H1 (cell line): ENCODE measurements around the gene LINC01488. TPM values are rescaled to one million over a fixed set of nuclear protein-coding genes. Genes with fewer than 3 reads are reported as not detected.

ENCODE experiments used
- CTCF ChIA-PET: fragments of 300-600 bp; sonication (Branson Sonifier 250); formaldehyde crosslinking; loops from one replicate; lab custom pipeline; 2021; ENCODE audit not compliant: partially characterized antibody; lab: Charles Lee
- POLR2A ChIA-PET: fragments of 300-600 bp; sonication (Branson Sonifier 250); formaldehyde crosslinking; loops from one replicate; lab custom pipeline; 2021; ENCODE audit warnings: inconsistent platforms; ENCODE audit not compliant: partially characterized antibody; lab: Charles Lee
- DNase-seq, 2 experiments: peaks; one replicate each; pipeline versions ENCODE4 v3.0.0 to v3.0.0-alpha.2; 2010 to 2022; ENCODE audit warnings: low spot score in 2 of 2, low read depth in 1 of 2, mixed read lengths in 1 of 2
- FAIRE-seq: peaks from 2 replicates; lab custom pipeline; 2011; peaks lifted over from hg19 to GRCh38; lab: Jason Lieb, UNC
- H2AFZ ChIP-seq: 2 replicates; pipeline ENCODE4 v1.8.1; 2012; ENCODE audit warnings: low read length, inconsistent platforms
- H2AK5ac ChIP-seq: 2 replicates; pipeline ENCODE4 v1.6.1; 2013; ENCODE audit warnings: low read depth, low read length
- H2BK120ac ChIP-seq: replicated peaks from 2 replicates; pipeline ENCODE3; 2013; ENCODE audit warnings: low read depth, low read length, inconsistent platforms
- H2BK12ac ChIP-seq: 2 replicates; pipeline ENCODE4 v1.6.1; 2013; ENCODE audit warnings: low read depth, low read length
- H2BK15ac ChIP-seq: 2 replicates; pipeline ENCODE4 v1.6.1; 2013; ENCODE audit warnings: low read length
- H2BK20ac ChIP-seq: 2 replicates; pipeline ENCODE4 v1.6.1; 2013; ENCODE audit warnings: low read length
- H2BK5ac ChIP-seq: 2 replicates; pipeline ENCODE4 v1.6.1; 2013; ENCODE audit warnings: low read depth, low read length
- H3K14ac ChIP-seq: 2 replicates; pipeline ENCODE4 v1.6.1; 2013; ENCODE audit warnings: inconsistent platforms; ENCODE audit not compliant: insufficient read length
- H3K18ac ChIP-seq: 2 replicates; pipeline ENCODE4 v1.6.1; 2013; ENCODE audit warnings: low read length; ENCODE audit errors: extremely low read depth
- H3K23ac ChIP-seq: 2 replicates; pipeline ENCODE4 v1.6.1; 2013; ENCODE audit warnings: inconsistent platforms; ENCODE audit not compliant: insufficient read length
- H3K23me2 ChIP-seq: 2 replicates; pipeline ENCODE4 v1.6.1; 2013; ENCODE audit warnings: low read depth, low read length
- H3K27ac ChIP-seq: 2 replicates; pipeline ENCODE4 v1.6.1; 2011; ENCODE audit warnings: low read depth, low read length, inconsistent platforms
- H3K27me3 ChIP-seq, 4 experiments: replicated peaks in 1 of 4; 1 replicate in 1 of 4; 2 replicates in 3 of 4; pipeline versions ENCODE4 v1.6.1 to v1.8.1; 2011 to 2013; ENCODE audit warnings: low read length in 3 of 4, mild to moderate bottlenecking in 3 of 4, inconsistent platforms in 2 of 4, mixed read lengths in 2 of 4, moderate library complexity in 1 of 4; ENCODE audit not compliant: control insufficient read depth in 3 of 4, insufficient read depth in 3 of 4; ENCODE audit errors: extremely low read depth in 1 of 4
- H3K36me3 ChIP-seq, 4 experiments: 2 replicates each; pipeline versions ENCODE4 v1.6.1 to v1.8.1; 2011 to 2013; ENCODE audit warnings: mild to moderate bottlenecking in 4 of 4, low read length in 3 of 4, moderate library complexity in 2 of 4, control low read depth in 1 of 4, inconsistent platforms in 1 of 4; ENCODE audit not compliant: insufficient read depth in 4 of 4, control insufficient read depth in 2 of 4
- H3K4ac ChIP-seq: replicated peaks from 2 replicates; pipeline ENCODE3; 2013; ENCODE audit warnings: low read length, low read depth, mixed read lengths, inconsistent platforms; ENCODE audit not compliant: insufficient read length
- H3K4me1 ChIP-seq, 4 experiments: replicated peaks in 1 of 4; 1 replicate in 1 of 4; 2 replicates in 3 of 4; pipeline versions ENCODE4 v1.6.1 to v1.8.1; 2011 to 2013; ENCODE audit warnings: low read length in 3 of 4, inconsistent platforms in 2 of 4, mixed read lengths in 1 of 4; ENCODE audit not compliant: insufficient read depth in 4 of 4, control insufficient read depth in 3 of 4
- H3K4me2 ChIP-seq, 2 experiments: 2 replicates each; pipeline versions ENCODE4 v1.6.1 to v1.8.1; 2011 to 2013; ENCODE audit warnings: low read depth in 2 of 2, low read length in 2 of 2, control low read depth in 1 of 2, inconsistent platforms in 1 of 2, mild to moderate bottlenecking in 1 of 2; ENCODE audit not compliant: insufficient read depth in 1 of 2
- H3K4me3 ChIP-seq, 4 experiments: fragments of 200-600, 300-600 bp in 1 of 4; sonication (generic), shearing (Covaris generic), sonication (Bioruptor Twin) in 1 of 4; 2 replicates each; pipeline versions ENCODE4 v1.5.1 to v1.8.1; 2011 to 2016; ENCODE audit warnings: low read length in 4 of 4, low read depth in 3 of 4, control low read depth in 2 of 4, inconsistent platforms in 2 of 4, mild to moderate bottlenecking in 2 of 4, mixed read lengths in 1 of 4, moderate library complexity in 1 of 4; ENCODE audit not compliant: insufficient read depth in 2 of 4; ENCODE audit errors: extremely low read depth in 1 of 4
- H3K56ac ChIP-seq: replicated peaks from 2 replicates; pipeline ENCODE3; 2013; ENCODE audit warnings: low read depth, mild to moderate bottlenecking, mixed read lengths, low read length, inconsistent platforms; ENCODE audit not compliant: insufficient read length
- H3K79me1 ChIP-seq: 2 replicates; pipeline ENCODE4 v1.6.1; 2013; ENCODE audit warnings: low read depth, low read length, control low read depth
- H3K79me2 ChIP-seq, 2 experiments: 2 replicates each; pipeline versions ENCODE4 v1.6.1 to v1.8.1; 2012 to 2013; ENCODE audit warnings: low read length in 2 of 2, mild to moderate bottlenecking in 2 of 2, inconsistent platforms in 1 of 2; ENCODE audit not compliant: insufficient read depth in 2 of 2, control insufficient read depth in 1 of 2
- H3K9ac ChIP-seq, 4 experiments: replicated peaks in 1 of 4; 1 replicate in 1 of 4; 2 replicates in 3 of 4; pipeline versions ENCODE4 v1.6.1 to v1.8.1; 2011 to 2013; ENCODE audit warnings: low read depth in 3 of 4, low read length in 3 of 4, control low read depth in 2 of 4, mild to moderate bottlenecking in 2 of 4, moderate library complexity in 2 of 4, inconsistent platforms in 1 of 4; ENCODE audit errors: extremely low read depth in 1 of 4
- H3K9me3 ChIP-seq, 2 experiments: 2 replicates each; pipeline versions ENCODE4 v1.6.1 to v1.8.1; 2012 to 2013; ENCODE audit warnings: mild to moderate bottlenecking in 2 of 2, moderate library complexity in 2 of 2, control low read depth in 1 of 2, inconsistent platforms in 1 of 2, low read depth in 1 of 2, low read length in 1 of 2, mixed read lengths in 1 of 2; ENCODE audit not compliant: insufficient read depth in 2 of 2
- H4K20me1 ChIP-seq, 2 experiments: replicated peaks in 1 of 2; 2 replicates each; pipeline versions ENCODE3 to v1.8.1; 2011 to 2013; ENCODE audit warnings: inconsistent platforms in 2 of 2, low read length in 2 of 2, mild to moderate bottlenecking in 1 of 2; ENCODE audit not compliant: insufficient read depth in 2 of 2, control insufficient read depth in 1 of 2
- H4K5ac ChIP-seq: 2 replicates; pipeline ENCODE4 v1.6.1; 2013; ENCODE audit warnings: low read length, low read depth, mixed read lengths, inconsistent platforms; ENCODE audit not compliant: insufficient read length
- H4K8ac ChIP-seq: 2 replicates; pipeline ENCODE4 v1.8.0; 2013; ENCODE audit warnings: mild to moderate bottlenecking, moderate library complexity, low read length, inconsistent platforms; ENCODE audit not compliant: insufficient read depth; ENCODE audit errors: extremely low read depth
- H4K91ac ChIP-seq: replicated peaks from 2 replicates; pipeline ENCODE3; 2013; ENCODE audit warnings: low read length, mixed read lengths, inconsistent platforms; ENCODE audit not compliant: insufficient read length
- CTBP2 ChIP-seq: IDR thresholded peaks from 2 replicates; pipeline ENCODE4 v1.7.0; 2011; ENCODE audit warnings: borderline replicate concordance, mild to moderate bottlenecking, moderate library complexity, mixed read lengths, low read length; ENCODE audit not compliant: insufficient read depth, insufficient read length
- GABPA ChIP-seq: IDR thresholded peaks from 2 replicates; pipeline ENCODE4 v1.6.1; 2011; ENCODE audit warnings: mild to moderate bottlenecking, low read length, moderate library complexity, borderline replicate concordance; ENCODE audit not compliant: insufficient read depth
- HDAC2 ChIP-seq, 2 experiments: fragments of 300-600 bp in 1 of 2; sonication (generic) in 1 of 2; IDR thresholded peaks; 2 replicates each; pipeline ENCODE4 v1.6.1; 2011 to 2012; ENCODE audit warnings: low read depth in 2 of 2, low read length in 2 of 2, mild to moderate bottlenecking in 2 of 2, moderate library complexity in 2 of 2, borderline replicate concordance in 1 of 2, inconsistent platforms in 1 of 2
- KDM5A ChIP-seq: fragments of 200-600 bp; IDR thresholded peaks from 2 replicates; pipeline ENCODE4 v1.7.1; 2012; ENCODE audit warnings: mild to moderate bottlenecking, low read length, inconsistent platforms, mixed read lengths
- NANOG ChIP-seq: IDR thresholded peaks from 2 replicates; pipeline ENCODE4 v1.6.1; 2011; ENCODE audit warnings: low read length, low read depth, mild to moderate bottlenecking, inconsistent platforms; ENCODE audit not compliant: insufficient read depth, poor library complexity, severe bottlenecking
- POLR2A ChIP-seq, 2 experiments: IDR thresholded peaks; 1 replicate in 1 of 2; 2 replicates in 1 of 2; pipeline ENCODE4 v1.6.1; 2011; ENCODE audit warnings: low read depth in 2 of 2, low read length in 2 of 2, mild to moderate bottlenecking in 2 of 2; ENCODE audit errors: control extremely low read depth in 1 of 2
- RXRA ChIP-seq: IDR thresholded peaks from 2 replicates; pipeline ENCODE4 v1.6.1; 2011; ENCODE audit warnings: low read depth, mild to moderate bottlenecking, low read length, moderate library complexity; ENCODE audit not compliant: insufficient read depth
- SP4 ChIP-seq: IDR thresholded peaks from 2 replicates; pipeline ENCODE4 v1.6.1; 2012; ENCODE audit warnings: low read length, inconsistent platforms
- TAF7 ChIP-seq: optimal IDR thresholded peaks from 2 replicates; pipeline ENCODE3; 2011; ENCODE audit warnings: low read depth, mild to moderate bottlenecking, inconsistent platforms, low read length, moderate library complexity, borderline replicate concordance
- YY1 ChIP-seq: IDR thresholded peaks from 2 replicates; pipeline ENCODE4 v1.6.1; 2011; ENCODE audit warnings: low read depth, mild to moderate bottlenecking, low read length
- WGBS, 2 experiments: shearing (Covaris generic) in 1 of 2; methylation state at CpG; one replicate each; pipeline versions ENCODE4 v1.1.6 to v1.1.7; 2013 to 2015; ENCODE audit warnings: low lambda C conversion rate in 2 of 2, mixed read lengths in 2 of 2, inconsistent platforms in 1 of 2, low coverage in 1 of 2, missing lambda C conversion rate in 1 of 2; ENCODE audit not compliant: insufficient replicate concordance in 2 of 2, insufficient coverage in 1 of 2, insufficient read length in 1 of 2; ENCODE audit errors: extremely low coverage in 1 of 2, missing lambda C conversion rate in 1 of 2; 5-methylcytosine and 5-hydroxymethylcytosine counted together
- polyA plus RNA-seq, 7 experiments: library from polyadenylated mRNA; depleted of rRNA in 3 of 7; stranded (reverse) in 5 of 7; unstranded in 2 of 7; fragments of >200 nt in 5 of 7; fragments of 200-250 nt in 2 of 7; gene quantifications; 1 replicate in 5 of 7; 2 replicates in 1 of 7; 4 replicates in 1 of 7; pipeline versions ENCODE4 v1.2.1 to v1.2.3, GENCODE V29; 2011 to 2013; ENCODE audit warnings: missing spikeins in 2 of 7, mixed read lengths in 2 of 7
- total RNA-seq: library from RNA; stranded (reverse); fragmentation: NEBNext Ultra II Directional; extraction: Animal tissue kit (Norgen Biotek cat#: 25700); gene quantifications from 2 replicates; pipeline ENCODE4 v1.2.1, GENCODE V29; 2021

Gene LINC01488
- total and polyA plus RNA-seq, 2 of the 8 experiments (the other 6 are each of a cell fraction or from before 2014, with no cell fraction given) = not detected

- peak overlapping the region; percentile 4 for H3K4ac ChIP-seq
- peak overlapping the region in 1 of 4 experiments; percentile 38; a peak in 1 of 8 replicates for H3K4me3 ChIP-seq
- no peaks in the 10 kb centered on the region for H3K36me3 ChIP-seq
- peak overlapping the region; percentile 66 for H4K8ac ChIP-seq
- peaks cover 13 to 37% (median 33%) of the 10 kb centered on the region in 4 experiments for H3K4me1 ChIP-seq
- peak overlapping the region; percentile 71 for H3K56ac ChIP-seq
- no peaks in the 10 kb centered on the region for H4K20me1 ChIP-seq
- FAIRE-seq (no peak), DNase-seq (peak; percentile 70 to 91)
- H2BK120ac ChIP-seq = peak overlapping the region; percentile 17
- H2BK15ac ChIP-seq = peak overlapping the region; percentile 40; the same call in 1 of the 2 replicates
- CTCF ChIA-PET = interaction anchor here (0.6 to 4.3 kb wide), 19 partner anchors 8 to 342 kb away, joined by 3 to 18 read pairs (median 4); partner anchors contain the start of gene MYEOV
- peak overlapping the region in 1 of 4 experiments; percentile 8; a peak in 1 of 7 replicates for H3K9ac ChIP-seq
- H2AFZ ChIP-seq = 0 out of 2 replicates have a peak overlapping the region, but pooled peaks have one; percentile 26
- H3K27ac ChIP-seq = 0 out of 2 replicates have a peak overlapping the region, but pooled peaks have one; percentile 3
- peak overlapping the region; percentile 87 for H3K18ac ChIP-seq
- H2BK12ac ChIP-seq = peak overlapping the region; percentile 35; the same call in 1 of the 2 replicates
- no peak overlapping the region for H4K5ac ChIP-seq
- H2AK5ac ChIP-seq = no peak overlapping the region
- H3K9me3 ChIP-seq = no peaks in the 10 kb centered on the region
- H3K14ac ChIP-seq = no peak overlapping the region
- no peak overlapping the region for H3K23ac ChIP-seq
- WGBS, 2 experiments = 10% methylated on average over 37 of the region's 48 CpGs; no CpG with 5 or more reads in 1 of the 2 experiments
- POLR2A ChIA-PET = interaction anchor here (0.6 to 2.7 kb wide), 9 partner anchors 12 to 530 kb away, joined by 3 to 13 read pairs (median 3); partner anchors contain the start of gene LTO1
- H3K4me2 ChIP-seq = peak overlapping the region; percentile 34 to 42; a peak in 3 of 4 replicates
- H3K79me1 ChIP-seq = no peaks in the 10 kb centered on the region; the same call in 1 of the 2 replicates
- no peaks in the 10 kb centered on the region; a peak in 2 of 7 replicates for H3K27me3 ChIP-seq
- H4K91ac ChIP-seq = peak overlapping the region; percentile 81
- no peaks in the 10 kb centered on the region for H3K23me2 ChIP-seq
- peak overlapping the region; percentile 71; the same call in 1 of the 2 replicates for H2BK5ac ChIP-seq
- H2BK20ac ChIP-seq = 0 out of 2 replicates have a peak overlapping the region, but pooled peaks have one; percentile 21
- H3K79me2 ChIP-seq = no peaks in the 10 kb centered on the region
- TF ChIP-seq GABPA (peak; percentile 67; the same call in 1 of the 2 replicates), YY1 (peak; percentile 83), KDM5A (no peak), RXRA (no peak), POLR2A (IDR thresholded peaks at IDR 0.05; ENCODE audit: control extremely low read depth in 1 of 2, low read depth in 2 of 2, low read length in 2 of 2) (peak in 1 of 2 experiments; percentile 64; a peak in 1 of 3 replicates), CTBP2 (peak; percentile 66), SP4 (no peak), TAF7 (peak; percentile 18), NANOG (peak; percentile 30), HDAC2 (IDR thresholded peaks at IDR 0.05; ENCODE audit: borderline replicate concordance in 1 of 2, low read depth in 2 of 2, low read length in 2 of 2) (no peak; a peak in 1 of 4 replicates)
These were observed 38.1 kb upstream of the LINC01488 start for GRCh38 chr11:69443138-69443967.
